Activated naive CD8-positive, alpha-beta T cell treated with anti-CD3 and anti-CD28 coated beads, Interleukin-2, amount 50 U/mL, for 24 hours (primary cell): ENCODE measurements around the gene GOLIM4.

Experiments used
- ATAC-seq: fragments of 150-1000 bp; cut with Tn5 transposase; one replicate; pipeline ENCODE4 v1.10.0; 2021
- DNase-seq: peaks from one replicate; pipeline ENCODE4 v3.0.0; 2021
- H3K27ac Mint-ChIP-seq: one replicate; pipeline ENCODE4 v1.8.0; 2021; ENCODE audit warnings: mild to moderate bottlenecking, mixed read lengths
- H3K27me3 Mint-ChIP-seq: one replicate; pipeline ENCODE4 v1.8.0; 2021; ENCODE audit warnings: mixed read lengths
- H3K36me3 Mint-ChIP-seq: one replicate; pipeline ENCODE4 v1.8.0; 2021; ENCODE audit warnings: low read depth, mixed read lengths
- H3K4me1 Mint-ChIP-seq: one replicate; pipeline ENCODE4 v1.8.0; 2021; ENCODE audit warnings: mixed read lengths
- H3K4me3 Mint-ChIP-seq: one replicate; pipeline ENCODE4 v1.8.0; 2021; ENCODE audit warnings: mild to moderate bottlenecking, moderate library complexity, mixed read lengths
- H3K9me3 Mint-ChIP-seq: one replicate; pipeline ENCODE4 v1.8.0; 2021; ENCODE audit warnings: mixed read lengths

Gene GOLIM4

DNA sequence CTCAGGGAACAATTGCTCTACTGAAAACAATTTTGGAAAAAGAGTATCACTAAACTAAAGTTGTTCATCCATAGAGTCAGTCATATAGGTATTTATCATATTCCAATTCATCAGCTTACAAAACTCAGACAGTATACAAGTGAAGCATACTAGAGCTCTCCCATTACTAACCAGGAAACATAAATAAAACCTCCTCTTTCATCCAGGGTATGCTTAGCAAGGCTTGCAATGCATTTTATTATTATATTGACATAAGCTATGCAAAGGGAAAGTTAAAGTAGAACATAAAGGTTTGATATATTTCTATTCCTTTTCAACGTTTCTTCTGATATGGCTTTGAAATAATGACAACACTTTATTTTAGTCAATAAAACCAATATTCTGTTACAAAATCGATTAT is 106.7 kb downstream of the GOLIM4 start:
- no peaks in the 10 kb centered on the region for H3K36me3 Mint-ChIP-seq
- DNase-seq (no peak), ATAC-seq (no peak)
- H3K9me3 Mint-ChIP-seq = no peaks in the 10 kb centered on the region
- no peak overlapping the region for H3K27ac Mint-ChIP-seq
- H3K4me1 Mint-ChIP-seq = no peaks in the 10 kb centered on the region
- H3K27me3 Mint-ChIP-seq = peaks cover 3% of the 10 kb centered on the region
- H3K4me3 Mint-ChIP-seq = no peak overlapping the region

DNA sequence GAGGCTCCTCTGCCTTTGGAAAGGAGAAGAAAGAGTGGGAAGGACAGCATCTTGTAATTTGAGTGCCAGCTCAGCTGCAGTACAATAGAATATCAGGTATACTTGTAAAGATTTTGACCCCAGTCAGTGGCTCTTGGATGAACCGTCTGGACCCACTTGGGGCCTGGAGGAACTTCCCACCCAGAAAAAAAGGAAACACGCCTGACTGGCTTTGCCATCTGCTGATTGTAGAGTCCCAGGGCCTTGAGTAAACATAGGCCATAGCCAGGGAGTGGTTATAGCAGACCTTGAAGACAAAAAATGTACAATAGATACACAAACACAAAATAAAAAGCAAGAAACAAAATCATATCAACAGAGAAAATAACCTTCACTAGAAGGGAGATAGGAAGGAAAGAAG is 112.1 kb downstream of the GOLIM4 start:
- ATAC-seq (no peak), DNase-seq (no peak)
- H3K9me3 Mint-ChIP-seq = no peaks in the 10 kb centered on the region
- H3K36me3 Mint-ChIP-seq = no peaks in the 10 kb centered on the region
- peaks cover 2% of the 10 kb centered on the region for H3K27me3 Mint-ChIP-seq
- no peak overlapping the region for H3K4me3 Mint-ChIP-seq
- H3K27ac Mint-ChIP-seq = no peak overlapping the region
- H3K4me1 Mint-ChIP-seq = no peaks in the 10 kb centered on the region

DNA sequence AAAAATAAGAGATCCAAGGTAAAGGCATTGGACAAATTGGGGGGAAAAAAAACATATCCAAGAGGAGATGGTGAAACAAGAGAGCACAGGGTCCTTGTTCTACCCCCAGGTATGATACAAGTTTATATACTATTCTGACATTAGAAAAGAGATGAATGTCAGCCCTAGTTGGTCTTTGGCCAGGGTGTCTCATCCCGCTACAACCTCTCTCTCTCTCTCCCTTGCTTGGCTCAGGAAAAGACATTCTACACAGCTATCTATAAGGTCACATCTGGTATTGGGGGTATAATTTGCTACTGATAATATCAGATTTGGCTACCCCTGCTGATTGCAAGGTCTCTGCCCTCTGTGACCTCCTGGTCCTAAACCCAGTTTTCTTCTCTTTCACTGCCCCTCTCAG is 117.2 kb downstream of the GOLIM4 start:
- H3K36me3 Mint-ChIP-seq = no peaks in the 10 kb centered on the region
- DNase-seq (no peak), ATAC-seq (no peak)
- no peaks in the 10 kb centered on the region for H3K4me1 Mint-ChIP-seq
- peaks cover 2% of the 10 kb centered on the region for H3K27me3 Mint-ChIP-seq
- no peak overlapping the region for H3K4me3 Mint-ChIP-seq
- no peak overlapping the region for H3K27ac Mint-ChIP-seq
- no peaks in the 10 kb centered on the region for H3K9me3 Mint-ChIP-seq

DNA sequence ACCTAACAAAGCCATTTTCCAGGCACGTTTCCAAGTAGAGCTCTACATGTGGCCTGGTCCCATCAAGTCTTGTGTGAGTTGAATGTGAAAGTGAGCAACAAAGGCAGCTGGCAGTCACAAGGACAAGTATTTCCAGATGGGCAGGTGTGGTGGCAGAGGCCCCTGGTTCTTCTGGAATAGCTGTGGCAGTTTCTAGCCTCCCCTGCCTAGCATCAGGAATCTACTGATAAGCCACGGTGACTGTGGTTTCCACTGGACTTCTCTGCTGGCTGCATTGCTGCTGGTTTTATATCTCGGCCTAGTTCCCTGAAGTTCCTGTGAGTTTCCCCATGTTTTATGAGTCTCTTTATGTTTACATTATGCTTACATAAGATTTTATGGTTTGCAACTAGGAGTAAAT is 117.7 kb downstream of the GOLIM4 start:
- Mint-ChIP-seq H3K36me3 (no peaks in the 10 kb centered on the region), H3K9me3 (no peaks in the 10 kb centered on the region), H3K4me1 (no peaks in the 10 kb centered on the region), H3K27ac (no peak overlapping the region), H3K4me3 (no peak overlapping the region), H3K27me3 (peaks cover 2% of the 10 kb centered on the region)
- DNase-seq (no peak), ATAC-seq (no peak)

DNA sequence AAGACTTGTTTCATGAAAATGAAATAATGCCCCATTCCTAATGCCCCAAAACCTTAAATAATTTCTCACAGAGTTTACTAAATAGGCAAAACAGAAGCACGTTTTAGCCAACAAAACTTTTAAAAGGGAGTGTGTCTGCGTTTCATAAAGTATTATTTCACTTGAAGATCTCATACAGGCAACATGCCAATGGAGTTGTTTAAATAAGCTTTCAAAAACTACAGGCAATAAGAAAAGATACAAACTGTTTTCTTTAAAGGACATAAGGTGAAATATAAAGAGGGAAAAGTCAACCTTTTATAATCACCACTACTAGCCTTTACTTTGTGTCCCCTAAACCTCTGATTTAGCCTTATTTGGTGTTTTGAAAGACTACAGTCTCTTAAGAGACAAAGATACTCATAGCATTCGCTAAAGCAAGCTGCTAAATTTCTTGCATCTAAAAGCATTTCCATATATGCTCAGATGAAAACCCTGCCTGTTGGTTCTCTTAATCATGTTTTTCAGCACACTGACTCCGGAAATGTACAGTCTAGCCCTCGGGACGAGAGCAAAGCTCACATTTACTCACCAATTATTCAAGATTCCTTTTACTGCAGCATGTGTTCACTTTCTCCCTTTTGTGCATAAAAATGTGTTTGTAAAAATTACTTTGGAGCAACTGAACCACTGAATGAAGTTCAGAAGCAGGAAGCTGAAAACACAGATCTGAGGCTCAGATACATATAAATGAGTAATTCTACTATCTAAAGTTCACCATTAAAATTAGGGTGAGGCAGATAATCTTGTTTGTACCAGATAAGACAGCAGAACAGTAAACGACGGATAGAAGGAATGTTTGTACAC is 119.0 kb downstream of the GOLIM4 start:
- Mint-ChIP-seq H3K4me3 (no peak overlapping the region), H3K4me1 (no peaks in the 10 kb centered on the region), H3K36me3 (no peaks in the 10 kb centered on the region), H3K27me3 (peaks cover 2% of the 10 kb centered on the region), H3K27ac (no peak overlapping the region), H3K9me3 (no peaks in the 10 kb centered on the region)
- no peak for DNase-seq
- ATAC-seq = no peak

DNA sequence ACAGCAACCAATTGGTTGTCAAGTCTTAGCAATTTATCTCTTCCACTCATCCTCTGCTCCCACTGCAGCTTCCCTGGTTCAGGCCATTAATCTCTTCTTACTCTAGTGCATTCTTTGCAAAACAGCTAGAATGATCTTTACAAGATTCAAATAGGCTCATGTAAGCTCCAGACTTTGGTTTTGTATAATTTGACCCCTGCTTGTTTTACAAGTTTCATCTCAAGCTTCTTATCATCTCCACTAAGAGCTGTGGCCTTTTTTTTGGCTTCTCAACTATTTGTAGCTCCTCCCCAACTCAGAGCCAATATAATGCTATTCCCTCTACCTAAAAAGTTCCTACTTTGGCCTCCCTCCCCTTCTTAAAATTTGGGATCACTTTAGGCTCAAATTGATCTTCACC is 121.8 kb downstream of the GOLIM4 start:
- no peak for DNase-seq
- H3K27ac Mint-ChIP-seq = no peak overlapping the region
- H3K9me3 Mint-ChIP-seq = no peaks in the 10 kb centered on the region
- H3K4me1 Mint-ChIP-seq = no peaks in the 10 kb centered on the region
- H3K27me3 Mint-ChIP-seq = no peaks in the 10 kb centered on the region
- H3K4me3 Mint-ChIP-seq = no peak overlapping the region
- no peak for ATAC-seq
- H3K36me3 Mint-ChIP-seq = no peaks in the 10 kb centered on the region

DNA sequence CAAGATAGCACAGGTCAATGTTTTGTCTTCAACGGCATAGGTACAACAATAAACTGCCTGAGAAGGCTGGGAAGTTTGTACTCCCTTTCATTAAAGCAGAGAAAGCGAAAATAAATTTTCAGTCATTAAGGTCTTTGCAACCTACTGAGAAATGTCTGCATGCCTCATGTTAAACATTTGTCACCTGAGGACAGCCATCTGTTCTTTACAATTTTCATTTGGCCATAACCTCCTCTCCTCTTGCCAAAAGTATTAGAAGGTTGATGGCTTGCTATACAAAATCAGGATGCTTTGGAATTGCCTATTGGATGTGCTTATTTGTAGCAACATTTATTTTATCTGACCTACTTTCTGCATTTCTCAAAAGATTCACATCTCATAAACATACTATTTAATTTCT is 122.7 kb downstream of the GOLIM4 start:
- DNase-seq = no peak
- Mint-ChIP-seq H3K4me3 (no peak overlapping the region), H3K27me3 (no peaks in the 10 kb centered on the region), H3K9me3 (no peaks in the 10 kb centered on the region), H3K27ac (no peak overlapping the region), H3K36me3 (no peaks in the 10 kb centered on the region), H3K4me1 (no peaks in the 10 kb centered on the region)
- no peak for ATAC-seq

DNA sequence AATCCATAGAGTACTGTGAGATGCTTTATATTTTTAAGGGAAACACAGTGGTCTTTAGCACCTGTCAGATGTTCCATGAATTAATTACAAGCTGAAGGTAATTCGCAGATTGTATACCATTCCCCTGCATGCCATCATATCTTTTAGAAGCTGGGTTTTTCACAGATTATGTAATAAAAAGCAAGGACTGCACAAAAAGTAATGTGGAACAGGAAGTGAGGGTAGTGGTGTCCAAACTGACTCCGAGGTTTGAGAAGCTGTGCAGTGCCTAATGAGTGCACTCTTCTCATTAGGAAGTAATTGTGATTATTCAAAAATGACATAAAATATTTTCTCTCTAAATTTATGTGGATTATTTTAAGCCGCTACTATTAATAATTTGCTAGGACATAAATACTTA is 123.2 kb downstream of the GOLIM4 start:
- Mint-ChIP-seq H3K36me3 (no peaks in the 10 kb centered on the region), H3K4me1 (no peaks in the 10 kb centered on the region), H3K27me3 (no peaks in the 10 kb centered on the region), H3K27ac (no peak overlapping the region), H3K9me3 (no peaks in the 10 kb centered on the region), H3K4me3 (no peak overlapping the region)
- ATAC-seq (no peak), DNase-seq (no peak)

DNA sequence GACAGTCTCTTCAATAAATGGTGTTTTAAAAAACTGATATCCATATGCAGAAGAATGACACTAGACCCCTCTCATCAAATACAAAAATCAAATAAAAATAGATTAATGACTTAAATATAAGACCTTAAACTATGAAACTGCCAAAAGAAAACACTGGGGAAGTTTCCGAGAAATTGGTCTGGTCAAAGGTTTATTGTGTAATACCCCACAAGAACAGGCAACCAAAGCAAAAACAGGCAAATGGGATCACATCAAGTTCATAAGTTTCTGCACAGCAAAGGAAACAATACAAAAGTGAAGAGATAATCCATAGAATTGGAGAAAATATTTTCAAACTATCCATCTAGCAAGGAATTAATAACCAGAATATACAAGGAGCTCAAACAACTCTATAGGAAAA is 126.2 kb downstream of the GOLIM4 start:
- DNase-seq = no peak
- Mint-ChIP-seq H3K36me3 (no peaks in the 10 kb centered on the region), H3K27ac (no peak overlapping the region), H3K4me3 (no peak overlapping the region), H3K27me3 (no peaks in the 10 kb centered on the region), H3K9me3 (no peaks in the 10 kb centered on the region), H3K4me1 (no peaks in the 10 kb centered on the region)
- ATAC-seq = no peak

DNA sequence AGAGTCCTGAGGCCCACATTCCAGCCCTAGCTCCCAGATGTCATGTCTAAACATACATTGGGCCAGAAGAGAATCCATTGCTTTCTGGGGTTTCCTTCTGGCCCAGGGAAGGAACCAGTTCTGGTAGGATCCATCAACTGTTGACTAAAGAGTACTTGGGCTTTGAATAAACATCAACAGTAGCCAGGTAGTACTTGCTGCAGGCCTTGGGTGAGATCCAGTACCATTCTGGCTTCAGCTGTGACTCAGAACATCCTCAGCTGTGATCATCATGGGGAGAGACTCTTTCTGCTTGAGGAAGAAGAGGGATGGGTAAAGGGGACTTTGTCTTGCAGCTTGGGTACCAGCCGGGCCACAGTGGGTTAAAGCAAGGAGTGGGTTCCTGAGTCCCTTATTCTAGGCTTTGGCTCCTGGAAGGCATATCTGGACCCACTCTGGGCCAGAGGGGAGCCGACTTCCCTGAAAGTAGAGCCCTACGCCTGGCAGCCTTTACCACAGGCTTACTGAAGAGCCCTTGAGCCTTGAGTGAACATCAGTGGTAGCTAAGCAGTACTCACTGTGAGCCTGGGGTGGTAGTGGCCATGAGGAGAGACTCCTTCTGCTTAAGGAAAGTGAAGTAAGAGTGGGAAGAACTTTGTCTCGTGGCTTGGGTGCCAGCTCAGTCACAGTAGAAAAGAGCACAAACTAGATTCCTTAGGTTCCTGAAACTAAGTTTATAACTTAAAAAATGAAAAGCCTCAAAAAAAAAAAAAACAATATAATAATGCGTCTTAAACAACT is 128.3 kb downstream of the GOLIM4 start:
- Mint-ChIP-seq H3K4me3 (no peak overlapping the region), H3K9me3 (no peaks in the 10 kb centered on the region), H3K36me3 (no peaks in the 10 kb centered on the region), H3K27ac (no peak overlapping the region), H3K4me1 (no peaks in the 10 kb centered on the region), H3K27me3 (no peaks in the 10 kb centered on the region)
- DNase-seq (no peak), ATAC-seq (no peak)
